Nephron progenitor cell (in vitro differentiated cells): ENCODE measurements around the gene FMR1NB.
A peak's percentile ranks its signal among the peaks of the same experiment; 100 is the strongest.

Source experiments
- DNase-seq: peaks from one replicate; pipeline ENCODE4 v3.0.0; 2021
- H3K27ac Mint-ChIP-seq: 2 replicates; pipeline ENCODE4 v1.8.0; 2021; ENCODE audit warnings: mild to moderate bottlenecking, moderate library complexity, mixed read lengths
- H3K27me3 Mint-ChIP-seq: 2 replicates; pipeline ENCODE4 v1.8.0; 2021; ENCODE audit warnings: mild to moderate bottlenecking, low read depth, mixed read lengths; ENCODE audit not compliant: poor library complexity
- H3K36me3 Mint-ChIP-seq: 2 replicates; pipeline ENCODE4 v1.8.0; 2021; ENCODE audit warnings: low read depth, mixed read lengths
- H3K4me1 Mint-ChIP-seq: 2 replicates; pipeline ENCODE4 v1.8.0; 2021; ENCODE audit warnings: mixed read lengths
- H3K4me3 Mint-ChIP-seq: 2 replicates; pipeline ENCODE4 v1.8.0; 2021; ENCODE audit warnings: mild to moderate bottlenecking, moderate library complexity, mixed read lengths
- H3K9me3 Mint-ChIP-seq: 2 replicates; pipeline ENCODE4 v1.8.0; 2021; ENCODE audit warnings: mild to moderate bottlenecking, moderate library complexity, mixed read lengths
- TF ChIP-seq, protein P1 (sequence below): fragments of 200-600 bp; sonication (generic); IDR thresholded peaks from 2 replicates; pipeline ENCODE4 v1.5.0; 2021; ENCODE audit warnings: antibody characterized with exemption

FMR1NB gene

DNA sequence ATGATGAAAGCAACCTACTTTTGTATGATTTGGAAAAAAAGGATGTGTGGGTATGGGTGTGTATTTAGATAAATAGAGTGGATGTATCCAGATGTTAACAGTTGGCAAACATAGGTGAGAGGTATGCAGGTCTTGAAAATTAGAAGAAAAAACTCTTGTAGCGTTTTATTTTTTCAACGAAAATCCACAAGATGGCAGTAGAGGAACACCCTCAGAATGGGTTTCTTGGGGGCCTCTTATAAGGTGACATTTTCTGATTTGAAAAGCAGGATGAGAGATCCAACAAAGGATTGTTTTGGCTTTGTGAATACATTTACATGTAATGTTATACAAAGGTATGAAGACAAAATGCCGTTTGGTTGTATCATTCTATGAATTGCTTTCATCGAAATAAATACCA, 68.3 kb downstream of the FMR1NB start:
- H3K4me3 Mint-ChIP-seq, result no peak overlapping the region
- no peaks in the 10 kb centered on the region for H3K36me3 Mint-ChIP-seq
- H3K9me3 Mint-ChIP-seq, result peaks cover 22% of the 10 kb centered on the region
- peak; percentile 9 for DNase-seq
- TF ChIP-seq, protein P1, sequence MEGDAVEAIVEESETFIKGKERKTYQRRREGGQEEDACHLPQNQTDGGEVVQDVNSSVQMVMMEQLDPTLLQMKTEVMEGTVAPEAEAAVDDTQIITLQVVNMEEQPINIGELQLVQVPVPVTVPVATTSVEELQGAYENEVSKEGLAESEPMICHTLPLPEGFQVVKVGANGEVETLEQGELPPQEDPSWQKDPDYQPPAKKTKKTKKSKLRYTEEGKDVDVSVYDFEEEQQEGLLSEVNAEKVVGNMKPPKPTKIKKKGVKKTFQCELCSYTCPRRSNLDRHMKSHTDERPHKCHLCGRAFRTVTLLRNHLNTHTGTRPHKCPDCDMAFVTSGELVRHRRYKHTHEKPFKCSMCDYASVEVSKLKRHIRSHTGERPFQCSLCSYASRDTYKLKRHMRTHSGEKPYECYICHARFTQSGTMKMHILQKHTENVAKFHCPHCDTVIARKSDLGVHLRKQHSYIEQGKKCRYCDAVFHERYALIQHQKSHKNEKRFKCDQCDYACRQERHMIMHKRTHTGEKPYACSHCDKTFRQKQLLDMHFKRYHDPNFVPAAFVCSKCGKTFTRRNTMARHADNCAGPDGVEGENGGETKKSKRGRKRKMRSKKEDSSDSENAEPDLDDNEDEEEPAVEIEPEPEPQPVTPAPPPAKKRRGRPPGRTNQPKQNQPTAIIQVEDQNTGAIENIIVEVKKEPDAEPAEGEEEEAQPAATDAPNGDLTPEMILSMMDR, result peak; percentile 63
- peaks cover 5% of the 10 kb centered on the region for H3K4me1 Mint-ChIP-seq
- H3K27me3 Mint-ChIP-seq, result peaks cover 4% of the 10 kb centered on the region
- H3K27ac Mint-ChIP-seq, result no peak overlapping the region

GRCh38 chrX:148051973-148052372, 70.8 kb downstream of the FMR1NB start:
- Mint-ChIP-seq H3K36me3 (no peaks in the 10 kb centered on the region), H3K27ac (no peak overlapping the region), H3K4me3 (no peak overlapping the region), H3K27me3 (no peaks in the 10 kb centered on the region), H3K9me3 (peaks cover 18% of the 10 kb centered on the region), H3K4me1 (peaks cover 5% of the 10 kb centered on the region)
- DNase-seq, result no peak
- TF ChIP-seq, protein P1, result no peak

DNA sequence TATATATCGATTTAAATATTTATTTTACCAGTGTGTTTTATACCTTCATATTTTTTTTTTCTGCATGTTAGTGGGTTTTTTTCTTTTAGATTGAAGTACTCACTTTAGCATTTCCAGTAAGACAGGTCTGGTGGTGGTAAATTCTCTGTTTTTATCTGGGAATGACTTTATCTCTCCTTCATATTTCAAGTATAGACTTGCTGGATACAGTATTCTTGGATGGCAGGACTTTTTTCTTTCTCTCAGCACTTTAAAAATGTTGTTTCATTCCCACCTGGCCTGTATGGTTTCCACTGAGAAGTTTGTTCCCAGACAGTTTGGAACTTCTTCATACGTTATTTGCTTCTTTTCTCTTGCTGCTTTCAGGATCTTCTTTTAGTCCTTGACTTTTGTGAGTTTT, 86.1 kb downstream of the FMR1NB start:
- Mint-ChIP-seq H3K36me3 (peaks cover 8% of the 10 kb centered on the region), H3K4me3 (no peak overlapping the region), H3K27me3 (peaks cover 7% of the 10 kb centered on the region), H3K9me3 (peaks cover 67% of the 10 kb centered on the region), H3K27ac (no peak overlapping the region), H3K4me1 (no peaks in the 10 kb centered on the region)
- TF ChIP-seq, protein P1, result no peak
- DNase-seq, result no peak

DNA sequence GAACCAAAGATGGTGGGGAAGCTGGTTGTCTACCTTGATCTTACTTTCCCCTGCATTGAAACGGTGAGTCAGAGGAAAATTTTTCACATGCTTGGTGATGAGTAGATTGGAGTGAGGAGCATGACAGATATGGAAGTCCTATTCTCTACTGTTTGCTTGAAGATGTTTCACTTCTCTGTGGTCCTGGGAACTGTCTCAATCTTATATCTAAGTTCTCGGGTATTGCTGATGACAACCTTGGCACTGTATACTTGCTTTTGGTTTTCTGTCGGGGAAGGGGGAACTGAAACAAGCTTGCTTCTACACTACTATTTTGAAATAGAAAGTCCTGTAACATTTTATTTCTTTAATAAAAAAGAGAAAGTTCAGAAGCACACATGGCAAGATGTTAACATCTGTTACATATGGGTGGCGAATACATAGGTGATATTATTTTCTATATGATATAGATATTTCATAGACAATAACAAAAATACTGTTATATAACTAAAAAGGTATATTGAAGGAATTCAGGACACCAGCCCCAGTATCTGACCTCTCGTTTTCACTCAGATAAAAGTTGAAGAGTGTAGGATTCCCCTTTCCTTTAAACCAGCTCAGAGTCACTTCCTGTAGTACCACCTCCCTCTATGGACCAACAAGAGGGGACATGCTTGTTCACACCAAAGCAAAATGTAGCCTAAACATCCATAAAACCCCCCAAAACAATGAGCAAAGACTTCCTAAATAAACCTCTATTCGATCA, 88.8 kb downstream of the FMR1NB start:
- Mint-ChIP-seq H3K4me3 (no peak overlapping the region), H3K36me3 (peaks cover 8% of the 10 kb centered on the region), H3K27me3 (peaks cover 5% of the 10 kb centered on the region), H3K9me3 (peaks cover 58% of the 10 kb centered on the region), H3K27ac (no peak overlapping the region), H3K4me1 (no peaks in the 10 kb centered on the region)
- TF ChIP-seq, protein P1, result no peak
- no peak for DNase-seq

DNA sequence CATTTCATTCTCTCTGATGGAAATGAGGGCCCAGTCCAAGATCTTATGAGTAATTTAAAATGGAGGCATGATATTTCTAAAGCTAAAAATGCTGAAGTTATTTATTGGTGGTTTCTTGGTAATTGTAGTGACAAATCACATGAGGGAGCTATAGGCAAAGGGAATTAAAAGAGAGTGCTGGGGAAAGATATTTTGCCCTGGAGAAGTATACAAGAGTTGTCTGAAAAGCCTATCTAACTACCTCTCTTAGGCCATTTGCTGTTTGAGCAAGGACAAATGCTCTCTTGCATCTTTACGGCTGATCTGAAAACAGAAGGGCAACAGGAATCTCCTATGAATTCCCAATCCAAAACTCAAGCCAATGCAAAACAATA, 89.4 kb downstream of the FMR1NB start:
- Mint-ChIP-seq H3K27me3 (peaks cover 4% of the 10 kb centered on the region), H3K36me3 (peaks cover 8% of the 10 kb centered on the region), H3K4me3 (no peak overlapping the region)

More for the DNA sequence above, 89.4 kb downstream of the FMR1NB start:
- H3K4me1 Mint-ChIP-seq, result no peaks in the 10 kb centered on the region
- no peak for DNase-seq
- TF ChIP-seq, protein P1, result no peak
- peaks cover 61% of the 10 kb centered on the region for H3K9me3 Mint-ChIP-seq
- no peak overlapping the region for H3K27ac Mint-ChIP-seq
